HG03565 (cell line): ENCODE results near the gene COLEC12.

Source experiments
- ATAC-seq: cut with Tn5 transposase; IDR thresholded peaks from one replicate; pipeline ENCODE4 v1.9.1; 2021; ENCODE audit warnings: mild to moderate bottlenecking, moderate library complexity; ENCODE audit not compliant: unreplicated experiment

COLEC12 gene

GRCh38 chr18:500632-501405 lies at the start of gene COLEC12:
COLEC12 (minus strand) TSS chr18:500701; CDS start chr18:500514, 187 bp downstream.
- ATAC-seq = no peak

GRCh38 chr18:549967-550366 lies 49.5 kb upstream of the COLEC12 start:
- no peak for ATAC-seq

DNA sequence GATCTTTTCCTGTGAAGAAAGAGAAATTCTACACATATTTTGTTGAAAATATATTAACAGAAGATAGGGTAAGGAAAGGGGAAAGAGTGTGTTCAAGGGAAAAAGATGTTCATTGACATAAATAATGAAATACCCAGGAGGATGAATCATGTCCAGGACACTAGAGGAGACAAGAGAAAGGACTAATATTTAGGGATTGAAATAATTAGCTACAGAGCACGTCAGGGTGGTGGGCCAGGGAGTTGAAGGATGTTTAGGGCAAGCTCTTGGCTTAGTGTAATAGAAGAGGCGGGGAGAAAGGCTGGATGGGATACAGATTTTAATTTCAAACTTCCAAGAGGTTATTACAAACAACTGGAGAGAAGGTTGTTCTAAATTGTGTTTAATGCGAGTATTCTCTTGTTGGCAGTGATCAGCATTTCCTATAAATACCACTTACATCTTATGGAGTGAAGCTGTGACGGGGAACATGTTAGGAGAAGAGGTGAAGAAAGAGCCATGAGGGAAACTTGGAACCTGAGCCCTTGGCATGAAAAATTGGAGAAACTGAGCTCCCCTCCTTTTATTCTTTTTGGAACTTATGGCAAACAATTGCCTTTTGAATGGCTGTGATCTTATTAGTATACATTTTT lies 43.1 kb upstream of the COLEC12 start:
- no peak for ATAC-seq

GRCh38 chr18:533995-534601 lies 33.6 kb upstream of the COLEC12 start:
- no peak for ATAC-seq

- no peak for ATAC-seq
Measured at GRCh38 chr18:532632-533031, 32.1 kb upstream of the COLEC12 start.

DNA sequence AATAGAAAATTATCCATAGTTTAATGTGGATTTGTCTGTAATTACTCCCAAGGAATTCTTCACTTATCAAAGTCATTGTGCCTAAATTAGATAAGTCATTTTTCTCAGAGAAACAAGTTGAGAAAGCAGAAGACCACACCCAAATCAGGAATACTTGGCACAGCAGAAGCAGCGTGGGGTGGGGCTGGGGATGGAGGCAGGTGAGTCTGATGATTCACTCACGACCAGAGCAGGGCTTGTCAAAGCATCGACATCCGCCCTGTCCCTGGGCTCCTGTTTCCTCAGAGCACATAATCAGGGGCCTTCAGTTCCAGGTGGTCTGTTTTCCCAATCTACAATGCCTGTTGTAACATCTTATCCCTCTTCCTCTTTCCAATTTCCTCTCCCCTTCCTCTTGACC lies 31.5 kb upstream of the COLEC12 start:
- ATAC-seq = no peak

DNA sequence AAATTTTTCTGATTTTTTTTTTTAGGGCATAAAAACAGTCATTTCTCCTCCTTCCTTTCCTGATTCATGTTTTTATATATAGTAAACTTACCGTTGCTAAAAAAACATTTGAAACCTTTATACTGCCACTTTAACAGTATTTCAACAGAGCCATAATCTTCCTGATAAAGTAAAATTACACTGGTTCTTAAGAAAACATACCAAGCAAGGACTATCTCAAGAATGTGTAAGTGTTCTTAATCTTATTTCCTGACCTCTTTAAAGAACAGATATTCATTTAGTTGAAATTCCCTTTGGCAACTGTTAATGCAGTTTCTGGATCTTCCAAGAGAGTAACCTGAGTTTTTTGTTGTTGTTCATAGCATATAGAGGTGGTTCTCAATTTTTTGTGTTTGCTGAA lies 26.6 kb upstream of the COLEC12 start:
- no peak for ATAC-seq

DNA sequence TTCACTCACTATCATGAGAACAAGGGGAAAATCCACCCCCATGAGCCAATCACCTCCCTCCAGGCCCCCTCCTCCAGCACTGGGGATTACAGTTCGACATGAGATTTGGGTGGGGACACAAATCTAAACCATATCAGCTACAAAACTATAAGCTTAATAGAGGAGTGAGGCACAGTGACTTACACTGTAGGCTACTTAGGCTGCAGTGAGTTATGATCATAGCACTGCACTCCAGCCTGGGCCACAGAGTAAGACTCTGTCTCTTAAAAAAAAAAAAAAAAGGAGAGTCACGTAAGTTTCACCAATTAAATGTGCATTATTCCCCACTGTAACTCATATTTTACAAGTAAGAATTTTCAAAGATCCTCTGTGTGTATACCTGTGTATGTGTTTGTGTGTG lies 26.2 kb upstream of the COLEC12 start:
- ATAC-seq = no peak

GRCh38 chr18:525036-525797 lies 24.7 kb upstream of the COLEC12 start:
- ATAC-seq = no peak

DNA sequence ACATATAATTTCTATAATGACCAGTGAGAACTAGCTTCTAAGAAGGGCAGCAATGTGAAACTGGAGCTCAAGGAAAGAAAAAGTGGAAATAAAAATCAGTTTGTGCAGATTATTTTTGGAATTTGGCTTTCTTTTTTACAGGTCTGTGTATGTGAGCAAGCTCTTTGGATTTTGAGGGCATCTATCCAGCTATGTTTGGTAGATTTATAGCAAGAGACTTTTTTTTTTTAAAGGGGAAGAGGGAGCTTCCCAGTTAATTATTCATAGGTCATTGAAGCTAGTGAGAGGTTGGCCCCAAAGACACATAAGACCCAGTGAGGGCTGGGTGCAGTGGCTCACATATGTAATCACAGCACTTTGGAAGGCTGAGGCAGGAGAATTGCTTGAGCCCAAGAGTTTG lies 24.0 kb upstream of the COLEC12 start:
- no peak for ATAC-seq

DNA sequence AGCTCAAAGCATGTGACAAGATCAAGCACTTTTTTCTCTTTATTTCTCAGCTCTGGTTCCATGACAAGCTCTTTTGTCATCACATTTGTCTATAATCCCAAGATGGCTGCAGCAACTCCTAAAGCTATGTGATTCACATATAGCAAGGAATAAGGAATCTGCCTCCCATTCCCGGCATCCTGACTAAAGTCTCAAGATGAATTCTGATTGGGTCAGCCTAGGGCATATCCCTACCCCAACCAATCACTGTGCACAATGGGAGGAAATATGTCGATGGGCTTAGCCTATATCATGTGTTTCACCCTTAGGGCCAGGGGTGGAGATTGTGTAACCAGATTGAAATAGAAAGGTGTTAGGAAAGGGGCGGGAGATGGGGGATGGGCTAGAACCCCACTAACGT lies 23.1 kb upstream of the COLEC12 start:
- no peak for ATAC-seq

- peak; percentile 84 for ATAC-seq
Measured at GRCh38 chr18:519019-519879, 18.7 kb upstream of the COLEC12 start.

- ATAC-seq = no peak
Measured at GRCh38 chr18:518081-518480, 17.6 kb upstream of the COLEC12 start.

DNA sequence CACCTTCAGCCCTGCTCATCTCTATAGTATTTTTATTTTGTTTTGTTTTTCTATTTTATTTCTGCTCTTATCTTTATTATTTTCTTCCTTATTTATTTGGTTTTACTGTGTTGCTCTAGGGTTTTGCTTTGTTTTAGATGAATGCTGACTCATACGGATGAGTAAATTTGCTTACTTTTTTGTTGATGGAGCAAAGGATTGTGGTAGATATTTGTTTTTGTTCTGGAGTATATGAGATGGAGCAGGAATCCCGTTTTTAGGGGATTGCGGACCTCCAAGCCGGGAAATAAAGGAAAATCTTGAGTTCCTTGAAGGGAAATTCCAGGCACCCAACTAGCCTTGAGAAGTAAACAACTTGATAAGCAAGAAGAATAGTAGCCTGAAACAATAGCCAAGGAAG lies 15.3 kb upstream of the COLEC12 start:
- ATAC-seq = no peak

GRCh38 chr18:515156-515815 lies 14.8 kb upstream of the COLEC12 start:
- no peak for ATAC-seq

- ATAC-seq = no peak
Measured at GRCh38 chr18:513826-514530, 13.5 kb upstream of the COLEC12 start.

DNA sequence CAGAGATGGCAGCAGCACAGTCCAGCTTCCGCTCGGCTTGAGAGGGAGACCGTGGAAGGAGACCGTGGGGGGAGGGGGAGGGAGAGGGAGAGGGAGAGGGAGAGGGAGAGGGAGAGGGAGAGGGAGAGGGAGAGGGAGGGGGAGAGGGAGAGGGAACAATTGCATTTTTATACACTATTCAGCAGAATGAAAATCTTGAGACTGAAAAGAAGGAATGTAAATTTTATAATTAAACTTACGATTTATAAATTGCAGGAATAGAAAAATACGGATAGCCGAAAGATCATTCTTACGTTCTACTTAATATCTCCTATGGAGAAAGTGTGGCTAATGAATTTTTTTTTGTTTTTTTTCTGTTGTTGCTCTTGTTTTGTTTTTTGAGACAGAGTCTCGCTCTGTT lies 12.5 kb upstream of the COLEC12 start:
- no peak for ATAC-seq

DNA sequence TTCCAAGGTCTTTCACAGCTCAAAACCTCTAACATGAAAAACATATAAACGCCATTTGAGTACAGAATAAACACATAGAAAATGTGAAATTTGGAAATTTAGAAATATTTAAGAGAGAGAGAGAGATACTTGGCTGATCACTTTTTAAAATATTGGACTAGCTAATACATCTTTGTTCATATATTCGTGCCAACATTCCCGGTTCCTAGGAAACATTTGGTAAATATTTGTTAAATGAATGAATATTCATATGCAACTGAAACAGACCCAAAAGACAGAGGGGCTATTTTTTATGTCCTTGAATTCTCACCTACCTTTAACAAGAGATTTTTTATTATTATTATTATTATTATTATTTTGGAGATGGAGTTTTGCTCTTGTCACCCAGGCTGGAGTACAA lies 8.3 kb upstream of the COLEC12 start:
- no peak for ATAC-seq

DNA sequence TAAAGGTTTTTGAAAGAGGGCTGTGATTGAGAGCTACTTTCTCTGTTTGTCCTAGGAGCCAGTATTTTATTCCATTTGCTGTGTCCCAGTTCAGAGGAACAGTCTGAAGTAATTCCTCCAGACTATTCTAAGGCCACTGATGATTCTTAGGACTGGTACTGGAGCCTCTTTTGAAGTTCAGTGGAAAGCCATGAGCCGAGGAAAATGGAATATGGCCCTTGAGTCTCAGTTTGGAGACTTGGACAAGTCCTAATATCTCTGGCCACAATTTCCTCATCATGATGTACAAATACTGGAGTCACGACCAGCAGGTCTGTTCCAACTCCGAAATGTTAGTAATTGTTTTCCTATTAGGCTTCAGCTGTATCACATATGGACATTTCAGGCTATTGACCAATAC lies 7.1 kb upstream of the COLEC12 start:
- ATAC-seq = no peak
